Type B pancreatic cell (in vitro differentiated cells): Measurements from ENCODE around the gene RNF215. TPM values are rescaled to one million over a fixed set of nuclear protein-coding genes. Genes with fewer than 3 reads are reported as not detected.

ENCODE experiments used
- DNase-seq: peaks from one replicate; pipeline ENCODE4 v3.0.0; 2021; ENCODE audit warnings: mixed read lengths; ENCODE audit not compliant: unreplicated experiment; ENCODE audit errors: extremely low spot score
- H3K27ac Mint-ChIP-seq: 2 replicates; pipeline ENCODE4 v1.8.0; 2021; ENCODE audit warnings: mild to moderate bottlenecking, mixed read lengths
- H3K27me3 Mint-ChIP-seq: 2 replicates; pipeline ENCODE4 v1.8.0; 2021; ENCODE audit warnings: mixed read lengths
- H3K36me3 Mint-ChIP-seq: 2 replicates; pipeline ENCODE4 v1.8.0; 2021; ENCODE audit warnings: mixed read lengths
- H3K4me1 Mint-ChIP-seq: one replicate; pipeline ENCODE4 v1.8.0; 2021; ENCODE audit warnings: mixed read lengths; ENCODE audit not compliant: unreplicated experiment
- H3K4me3 Mint-ChIP-seq: 2 replicates; pipeline ENCODE4 v1.8.0; 2021; ENCODE audit warnings: mild to moderate bottlenecking, mixed read lengths
- H3K9me3 Mint-ChIP-seq: 2 replicates; pipeline ENCODE4 v1.8.0; 2021; ENCODE audit warnings: mixed read lengths
- total RNA-seq: library from RNA; stranded (reverse); gene quantifications from 2 replicates; pipeline ENCODE4 v1.2.1, GENCODE V29; 2021; ENCODE audit warnings: low replicate concordance
- TF ChIP-seq, protein P1 (sequence below): fragments of 200-600 bp; sonication (generic); conservative IDR thresholded peaks from 2 replicates; pipeline ENCODE4 v1.5.0; 2021; ENCODE audit warnings: antibody characterized with exemption, mild to moderate bottlenecking

Gene RNF215
- total RNA-seq, 1 donor from 2014 or later = 29.2 TPM

DNA sequence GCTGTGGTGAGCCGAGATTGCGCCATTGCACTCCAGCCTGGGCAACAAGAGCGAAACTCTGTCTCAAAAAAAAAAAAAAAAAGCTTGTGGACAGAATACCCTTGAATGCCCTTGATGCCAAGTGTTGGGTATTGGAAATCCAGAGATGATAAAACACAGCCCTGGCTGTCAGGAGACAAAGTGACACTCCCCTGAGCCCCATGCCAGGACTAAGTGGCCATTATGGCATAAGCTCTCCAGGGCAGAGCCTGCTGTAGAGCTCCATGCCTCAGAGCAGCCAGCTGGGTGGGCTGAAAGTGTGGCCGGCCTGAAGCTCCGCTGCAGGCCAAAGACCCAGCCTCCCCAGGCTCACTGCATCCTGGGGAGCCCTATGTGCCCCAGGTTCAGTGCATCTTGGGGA lies 4.9 kb downstream of the RNF215 start:
- no peak overlapping the region for H3K27ac Mint-ChIP-seq
- DNase-seq = no peak

DNA sequence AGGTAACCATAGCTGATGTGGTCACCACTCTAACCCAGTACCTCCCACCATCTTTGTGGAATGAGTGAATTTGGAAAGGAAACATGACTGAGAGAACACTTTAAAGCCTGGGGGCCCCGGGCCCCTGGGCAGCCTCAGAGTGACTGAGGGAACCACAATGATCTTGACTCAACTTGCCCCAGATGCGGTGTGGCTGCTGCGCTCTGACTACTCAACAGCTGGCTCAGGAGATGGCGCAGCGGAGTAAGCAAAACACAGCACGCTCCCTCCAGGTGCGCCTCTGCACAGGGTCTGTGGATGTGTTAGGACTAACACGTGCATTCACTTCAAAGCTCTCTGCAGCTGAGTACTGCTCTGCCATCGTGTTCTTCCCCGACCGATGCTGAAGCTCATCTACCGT lies 5.9 kb downstream of the RNF215 start:
- no peak for DNase-seq
- Mint-ChIP-seq H3K36me3 (no peaks in the 10 kb centered on the region), H3K27ac (no peak overlapping the region), H3K4me1 (peaks cover 3% of the 10 kb centered on the region), H3K4me3 (no peak overlapping the region), H3K9me3 (no peaks in the 10 kb centered on the region), H3K27me3 (no peaks in the 10 kb centered on the region)
- TF ChIP-seq, protein P1, sequence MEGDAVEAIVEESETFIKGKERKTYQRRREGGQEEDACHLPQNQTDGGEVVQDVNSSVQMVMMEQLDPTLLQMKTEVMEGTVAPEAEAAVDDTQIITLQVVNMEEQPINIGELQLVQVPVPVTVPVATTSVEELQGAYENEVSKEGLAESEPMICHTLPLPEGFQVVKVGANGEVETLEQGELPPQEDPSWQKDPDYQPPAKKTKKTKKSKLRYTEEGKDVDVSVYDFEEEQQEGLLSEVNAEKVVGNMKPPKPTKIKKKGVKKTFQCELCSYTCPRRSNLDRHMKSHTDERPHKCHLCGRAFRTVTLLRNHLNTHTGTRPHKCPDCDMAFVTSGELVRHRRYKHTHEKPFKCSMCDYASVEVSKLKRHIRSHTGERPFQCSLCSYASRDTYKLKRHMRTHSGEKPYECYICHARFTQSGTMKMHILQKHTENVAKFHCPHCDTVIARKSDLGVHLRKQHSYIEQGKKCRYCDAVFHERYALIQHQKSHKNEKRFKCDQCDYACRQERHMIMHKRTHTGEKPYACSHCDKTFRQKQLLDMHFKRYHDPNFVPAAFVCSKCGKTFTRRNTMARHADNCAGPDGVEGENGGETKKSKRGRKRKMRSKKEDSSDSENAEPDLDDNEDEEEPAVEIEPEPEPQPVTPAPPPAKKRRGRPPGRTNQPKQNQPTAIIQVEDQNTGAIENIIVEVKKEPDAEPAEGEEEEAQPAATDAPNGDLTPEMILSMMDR = no peak

More for the DNA sequence above, 4.9 kb downstream of the RNF215 start:
- TF ChIP-seq, protein P1 = no peak
- Mint-ChIP-seq H3K9me3 (no peaks in the 10 kb centered on the region), H3K36me3 (no peaks in the 10 kb centered on the region), H3K4me1 (peaks cover 5% of the 10 kb centered on the region), H3K4me3 (no peak overlapping the region), H3K27me3 (no peaks in the 10 kb centered on the region)

DNA sequence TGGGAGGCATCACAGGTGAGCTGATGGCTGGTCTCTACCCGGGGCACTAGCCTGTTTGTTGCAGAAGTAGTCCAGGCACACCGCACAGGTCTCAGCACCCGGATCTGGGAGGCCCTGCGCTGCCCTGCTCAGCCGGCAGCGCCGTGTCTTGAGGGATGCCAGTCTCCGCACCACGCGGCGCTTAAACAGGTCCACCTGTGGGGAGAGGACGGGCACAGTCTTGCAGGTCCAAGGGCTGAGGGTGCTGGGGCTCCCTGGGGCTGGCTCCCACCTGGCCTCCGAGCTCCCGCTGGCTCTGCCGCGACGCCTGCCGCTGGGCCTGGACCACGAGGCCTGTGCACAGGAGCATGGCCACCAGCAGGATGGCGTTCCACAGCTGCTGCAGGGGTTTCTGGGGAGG lies 7.2 kb downstream of the RNF215 start:
- no peaks in the 10 kb centered on the region for H3K9me3 Mint-ChIP-seq

DNA sequence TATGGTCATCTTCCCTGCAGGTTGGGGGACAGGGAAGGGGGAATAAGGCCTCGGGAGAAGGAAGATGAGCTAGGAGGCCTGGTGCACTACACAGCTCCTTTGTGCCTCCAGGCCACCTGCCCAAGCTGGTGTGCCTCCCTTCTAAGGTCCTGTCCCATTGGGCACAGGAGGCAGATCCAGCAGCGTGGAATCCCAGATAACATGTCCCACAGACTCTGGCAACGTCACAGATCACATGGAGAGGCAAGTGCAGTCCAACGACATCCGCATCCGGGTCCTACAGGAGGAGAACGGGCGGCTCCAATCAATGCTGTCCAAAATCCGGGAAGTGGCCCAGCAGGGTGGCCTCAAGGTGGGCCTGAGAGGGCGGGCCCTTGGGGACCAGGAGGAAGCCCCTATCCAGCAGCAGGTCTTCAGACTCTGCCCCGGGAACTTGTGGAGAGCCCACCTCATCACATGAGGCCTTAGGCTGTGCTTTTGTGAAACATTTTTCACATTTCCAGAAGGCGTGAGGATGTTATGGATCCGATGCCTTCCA lies 11.8 kb downstream of the RNF215 start:
- Mint-ChIP-seq H3K36me3 (no peaks in the 10 kb centered on the region), H3K4me3 (no peak overlapping the region), H3K27ac (no peak overlapping the region), H3K4me1 (no peaks in the 10 kb centered on the region), H3K9me3 (no peaks in the 10 kb centered on the region), H3K27me3 (no peaks in the 10 kb centered on the region)
- no peak for DNase-seq
- TF ChIP-seq, protein P1 = no peak

More for the DNA sequence above, 7.2 kb downstream of the RNF215 start:
- no peaks in the 10 kb centered on the region for H3K36me3 Mint-ChIP-seq
- H3K27ac Mint-ChIP-seq = no peak overlapping the region
- TF ChIP-seq, protein P1 = no peak
- DNase-seq = no peak
- H3K27me3 Mint-ChIP-seq = no peaks in the 10 kb centered on the region
- no peak overlapping the region for H3K4me3 Mint-ChIP-seq
- no peaks in the 10 kb centered on the region for H3K4me1 Mint-ChIP-seq

DNA sequence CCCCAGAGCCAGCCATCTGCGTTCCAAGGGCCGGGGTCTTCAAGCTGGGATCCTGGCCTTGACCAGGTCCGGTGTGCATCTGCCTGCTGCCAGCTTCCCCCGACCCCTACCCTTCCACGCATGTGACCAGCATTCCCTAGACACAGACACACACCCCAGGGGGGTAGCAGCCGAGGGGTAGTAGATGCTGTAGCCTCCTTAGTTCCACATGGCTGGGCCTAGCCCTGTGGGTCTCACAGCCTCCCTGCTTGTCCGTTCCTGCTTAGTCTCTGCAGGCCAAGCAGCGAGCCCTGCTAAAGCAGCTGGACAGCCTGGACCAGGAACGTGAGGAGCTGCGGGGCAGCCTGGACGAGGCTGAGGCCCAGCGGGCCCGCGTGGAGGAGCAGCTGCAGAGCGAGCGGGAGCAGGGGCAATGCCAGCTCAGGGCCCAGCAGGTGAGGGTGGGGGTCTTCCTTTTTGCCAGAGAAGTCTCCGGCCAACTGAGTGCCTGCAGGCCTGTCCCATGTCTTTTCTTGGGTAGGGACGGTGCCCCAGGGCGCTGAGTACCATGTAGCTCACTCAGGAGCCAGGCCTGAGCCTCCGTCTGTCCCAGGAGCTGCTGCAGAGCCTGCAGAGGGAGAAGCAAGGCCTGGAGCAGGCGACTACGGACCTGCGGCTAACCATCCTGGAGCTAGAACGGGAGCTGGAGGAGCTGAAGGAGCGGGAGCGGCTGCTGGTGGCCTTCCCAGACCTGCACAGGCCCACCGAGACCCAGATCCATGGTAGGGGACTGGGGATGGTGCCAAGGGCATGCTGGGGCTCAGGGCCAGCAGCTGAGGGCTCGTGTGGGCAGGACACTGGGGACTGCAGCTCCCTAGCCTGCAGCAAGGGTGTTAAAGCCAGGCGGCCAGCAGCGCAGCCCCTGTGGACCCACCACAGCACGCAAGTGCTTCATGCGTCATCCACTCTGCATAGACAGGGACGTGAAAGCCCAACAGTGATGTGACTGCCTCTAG lies 13.6 kb downstream of the RNF215 start:
- Mint-ChIP-seq H3K4me1 (no peaks in the 10 kb centered on the region), H3K36me3 (no peaks in the 10 kb centered on the region), H3K27me3 (no peaks in the 10 kb centered on the region), H3K27ac (no peak overlapping the region), H3K9me3 (no peaks in the 10 kb centered on the region), H3K4me3 (no peak overlapping the region)
- DNase-seq = no peak
- TF ChIP-seq, protein P1 = no peak
